NCI-H187 (cell line): ENCODE results near the gene ABCA12.

Experiments used
- DNase-seq, 2 experiments: peaks; one replicate each; lab custom pipeline; 2025; lab: John Stamatoyannopoulos, UW

ABCA12 gene

DNA sequence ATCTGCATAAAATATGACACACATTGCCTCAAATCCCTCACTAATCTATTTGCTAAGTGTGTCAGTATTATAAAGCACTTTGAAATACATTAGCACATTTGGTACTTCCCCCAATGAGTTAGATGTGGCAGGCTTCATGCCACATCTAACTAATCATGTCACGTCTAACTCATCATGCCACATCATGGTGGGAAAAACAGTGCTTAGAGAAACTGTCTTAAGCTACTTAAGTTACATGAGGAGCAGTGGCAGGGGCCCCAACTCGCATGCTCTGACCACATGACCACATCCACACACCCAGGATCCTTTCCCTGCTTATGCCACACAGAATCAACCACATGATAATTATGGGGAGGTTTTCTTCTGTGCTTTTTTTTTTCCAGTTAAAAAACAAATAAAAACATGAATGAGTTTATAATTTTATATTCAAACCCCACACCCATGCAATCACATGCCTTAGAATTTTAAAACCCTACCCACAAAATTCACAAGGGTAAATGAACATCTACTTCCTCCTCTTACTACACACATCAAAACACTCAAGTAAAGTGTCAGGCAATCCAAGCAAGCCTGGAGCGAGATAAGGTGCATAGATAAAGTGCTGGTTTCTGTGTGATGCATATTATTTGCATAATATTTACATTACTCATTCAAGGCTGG is 1.6 kb downstream of the ABCA12 start:
- no peak for DNase-seq

DNA sequence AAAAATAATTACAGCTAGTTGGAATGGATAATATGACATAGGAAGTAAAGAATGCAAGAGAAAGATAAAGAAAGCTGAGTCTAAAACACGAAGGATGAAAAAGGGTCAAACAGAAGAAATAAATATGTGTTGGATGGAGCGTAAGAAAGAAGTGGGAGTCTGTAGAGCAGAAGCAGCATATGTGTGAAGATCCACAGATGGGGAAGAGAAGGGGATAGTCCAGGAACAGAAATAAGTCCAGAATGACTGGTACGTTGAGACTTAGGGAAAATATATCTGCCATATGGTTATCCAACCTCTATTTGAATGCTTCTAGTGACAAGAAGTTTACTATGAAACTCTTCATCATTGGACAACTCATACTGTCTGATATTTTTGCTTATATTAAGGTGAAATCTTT is 18.0 kb downstream of the ABCA12 start:
- no peak for DNase-seq

DNA sequence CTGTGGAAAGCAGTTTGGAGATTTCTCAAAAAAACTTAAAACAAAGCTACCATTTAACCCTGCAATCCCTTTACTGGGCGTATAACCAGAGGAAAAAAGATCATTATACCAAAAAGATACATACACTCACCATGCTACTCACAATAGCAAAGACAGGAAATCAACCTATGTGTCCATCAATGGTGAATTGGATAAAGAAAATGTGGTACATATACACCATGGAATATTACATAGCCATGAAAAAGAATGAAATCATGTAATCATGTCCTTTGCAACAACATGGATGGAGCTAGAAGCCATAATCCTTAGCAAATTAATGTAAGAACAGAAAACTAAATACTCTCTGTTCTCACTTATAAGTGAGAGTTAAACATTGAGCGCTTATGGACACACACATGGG is 18.6 kb downstream of the ABCA12 start:
- DNase-seq = no peak

DNA sequence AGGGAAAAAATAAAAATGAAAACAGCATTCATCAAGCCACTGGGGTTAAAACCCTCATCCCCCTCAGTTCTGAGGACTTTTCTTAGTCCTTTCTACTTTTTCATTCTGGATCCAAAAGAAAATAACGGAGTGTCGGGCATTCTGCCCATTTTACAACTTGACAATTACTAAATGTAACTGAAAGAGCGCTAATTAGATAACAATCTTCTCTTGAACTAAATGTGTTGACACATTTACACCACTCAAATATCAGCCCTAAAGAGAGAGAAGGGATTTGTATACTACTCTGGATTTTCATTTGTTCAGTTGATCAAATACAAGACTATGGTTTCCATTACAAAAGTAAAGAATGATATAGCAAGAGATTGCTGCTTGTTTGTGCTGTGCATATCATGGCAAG is 27.5 kb downstream of the ABCA12 start:
- no peak for DNase-seq

DNA sequence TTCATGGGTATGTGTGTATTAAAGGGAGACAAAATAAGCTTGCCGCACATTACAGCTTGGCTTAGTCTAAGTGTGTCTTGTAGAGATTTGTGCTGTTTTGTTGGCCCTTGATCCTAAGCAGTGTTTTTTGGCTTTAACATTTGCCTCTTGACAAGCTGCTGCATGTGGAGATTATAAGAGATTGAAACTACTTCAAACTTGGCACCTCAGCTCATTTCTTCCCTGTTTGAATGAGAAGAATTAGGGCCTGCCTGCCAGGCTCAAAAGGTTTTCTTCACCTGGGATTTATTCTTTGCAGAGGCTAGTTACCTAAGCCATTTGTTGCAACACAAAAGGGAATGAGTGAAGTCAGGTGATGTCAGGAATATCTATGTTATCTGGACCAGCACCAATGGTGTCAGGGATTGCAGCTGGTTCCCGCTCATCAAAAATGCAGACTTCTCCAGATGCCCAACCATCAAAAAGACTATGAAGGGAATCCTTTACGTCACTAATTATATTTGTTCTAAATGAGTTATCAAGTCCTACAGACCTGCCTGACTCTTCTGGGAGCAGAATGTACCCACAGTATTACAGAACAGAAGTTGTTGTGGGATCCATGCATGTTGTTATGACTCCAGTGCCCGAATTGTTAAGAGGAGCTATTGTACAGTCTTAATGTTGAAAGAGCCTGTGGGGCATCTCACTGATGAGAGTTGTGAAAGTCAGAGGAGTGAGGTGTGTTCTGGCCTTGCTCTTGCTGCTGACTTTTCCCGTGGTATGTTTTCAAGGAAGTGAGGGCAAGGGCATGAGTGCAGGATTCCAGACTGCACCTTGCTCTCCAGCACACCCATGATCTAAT is 31.0 kb downstream of the ABCA12 start:
- DNase-seq = no peak

DNA sequence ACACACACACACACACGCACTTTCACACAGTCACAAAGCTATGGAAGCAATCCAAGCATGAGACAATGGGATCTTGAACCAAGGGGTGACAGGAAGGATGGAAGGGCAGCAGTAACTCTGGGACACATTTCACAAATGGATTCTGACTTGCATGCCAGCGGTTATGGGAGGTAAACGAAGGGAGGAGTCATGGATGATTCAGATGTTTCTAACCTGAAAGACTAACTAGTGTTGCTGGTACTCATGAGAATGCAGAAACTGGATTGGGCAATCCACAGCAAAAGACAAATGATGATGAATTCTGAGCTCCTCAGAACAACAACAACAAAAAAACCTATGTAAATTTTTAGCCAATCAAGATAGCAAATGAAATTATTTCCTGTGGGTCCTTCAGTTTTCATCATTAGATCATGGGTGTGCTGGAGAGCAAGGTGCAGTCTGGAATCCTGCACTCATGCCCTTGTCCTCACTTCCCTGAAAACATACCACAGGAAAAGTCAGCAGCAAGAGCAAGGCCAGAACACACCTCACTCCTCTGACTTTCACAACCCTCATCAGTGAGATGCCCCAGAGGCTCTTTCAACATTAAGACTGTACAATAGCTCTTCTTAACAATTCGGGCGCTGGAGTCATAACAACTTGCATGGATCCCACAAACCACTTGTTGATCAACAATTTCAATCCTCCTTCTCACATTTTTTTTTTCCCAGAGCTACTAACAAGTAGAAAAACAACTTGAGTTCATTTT is 32.6 kb downstream of the ABCA12 start:
- DNase-seq = no peak

DNA sequence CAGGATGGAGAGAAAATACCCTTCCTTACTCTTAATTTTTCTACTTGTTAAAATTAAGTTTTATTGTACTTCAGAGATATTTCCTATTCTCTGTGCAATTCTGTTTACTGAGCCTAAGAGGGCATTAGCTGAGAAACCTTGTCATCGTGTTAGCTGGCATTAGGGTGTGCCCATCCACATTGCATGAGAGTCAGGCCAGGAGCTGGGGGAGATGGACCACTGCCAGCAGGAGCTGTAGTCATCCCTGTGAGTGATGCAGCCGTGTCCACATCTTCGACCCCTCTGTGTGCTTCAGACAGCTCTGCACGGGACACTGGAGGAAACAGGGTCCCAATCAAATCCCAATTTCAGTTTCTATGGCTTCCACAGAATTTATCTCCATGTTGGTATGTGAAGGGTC is 34.2 kb downstream of the ABCA12 start:
- DNase-seq = no peak

DNA sequence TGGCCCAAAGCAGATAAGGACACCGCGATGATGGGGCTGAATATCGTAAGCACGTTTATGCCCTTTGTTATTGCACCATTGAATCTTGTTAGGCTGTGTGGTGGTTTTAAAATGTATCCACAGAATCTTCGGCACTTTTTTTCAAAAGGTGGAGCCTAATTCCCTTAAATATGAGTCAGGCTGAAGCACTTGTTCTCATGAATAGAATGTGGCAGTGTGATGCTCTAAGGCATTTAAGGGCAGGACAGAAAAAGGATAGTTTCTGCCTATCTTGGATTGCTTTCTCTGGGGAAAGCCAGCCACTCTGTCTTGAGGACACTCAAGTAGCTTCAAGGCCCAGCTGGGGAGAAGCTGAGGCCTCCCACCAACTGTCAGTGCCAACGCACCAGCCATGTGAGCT is 39.6 kb downstream of the ABCA12 start:
- no peak for DNase-seq

DNA sequence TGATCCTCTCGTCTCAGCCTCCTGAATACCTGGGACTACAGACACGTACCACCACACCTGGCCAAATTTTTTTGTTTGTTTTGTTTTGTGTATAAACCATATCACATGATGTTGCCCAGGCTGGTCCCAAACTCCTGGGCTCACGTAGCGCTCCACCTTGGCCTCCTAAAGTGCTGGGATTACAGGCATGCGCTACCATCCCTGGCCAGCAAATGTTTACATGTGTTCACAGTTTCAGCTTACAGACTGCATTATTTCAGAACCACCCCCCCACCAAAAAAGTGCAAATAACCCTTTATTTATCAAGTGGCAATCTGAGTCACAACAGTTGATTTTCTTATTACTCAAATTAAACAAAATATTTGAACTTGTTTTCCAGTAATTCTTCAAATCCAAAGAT is 54.3 kb downstream of the ABCA12 start:
- DNase-seq = no peak

DNA sequence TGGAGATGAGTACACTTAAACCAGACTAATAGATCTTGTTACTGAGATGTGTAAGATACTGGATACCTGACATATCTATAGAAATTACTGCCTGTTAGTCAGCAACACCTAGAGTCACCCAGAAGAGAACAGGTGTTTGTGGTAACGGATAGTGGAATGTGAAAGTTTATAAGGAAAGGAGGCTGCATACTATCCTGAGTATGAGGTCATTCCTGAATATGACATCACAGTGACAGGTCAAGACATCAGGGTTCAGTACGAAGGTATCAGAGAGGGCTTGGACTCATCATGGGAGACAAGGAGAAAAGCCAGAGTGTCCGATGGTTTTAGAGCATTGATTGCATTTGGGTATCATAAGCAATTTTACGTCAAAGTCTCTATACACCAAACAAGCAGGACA is 55.3 kb downstream of the ABCA12 start:
- DNase-seq = no peak

DNA sequence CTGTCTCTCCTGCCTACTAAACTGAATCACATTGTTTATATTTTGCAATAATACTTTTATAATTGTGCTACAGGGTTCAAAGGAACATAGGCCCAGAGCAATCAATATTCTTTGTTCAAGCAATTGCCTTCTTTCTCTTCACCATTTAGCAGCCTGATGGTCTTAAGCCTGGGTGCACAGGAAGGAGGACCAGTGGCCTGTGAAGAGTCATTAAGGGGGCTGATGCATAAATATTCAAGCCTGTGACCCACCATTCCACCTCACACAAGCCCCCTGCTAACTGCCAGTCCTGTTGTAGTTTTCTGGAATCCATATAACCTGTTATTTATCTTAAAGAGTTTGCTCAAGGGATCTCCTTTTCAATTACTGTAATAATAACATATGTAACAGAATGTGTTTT is 56.0 kb downstream of the ABCA12 start:
- DNase-seq = no peak

DNA sequence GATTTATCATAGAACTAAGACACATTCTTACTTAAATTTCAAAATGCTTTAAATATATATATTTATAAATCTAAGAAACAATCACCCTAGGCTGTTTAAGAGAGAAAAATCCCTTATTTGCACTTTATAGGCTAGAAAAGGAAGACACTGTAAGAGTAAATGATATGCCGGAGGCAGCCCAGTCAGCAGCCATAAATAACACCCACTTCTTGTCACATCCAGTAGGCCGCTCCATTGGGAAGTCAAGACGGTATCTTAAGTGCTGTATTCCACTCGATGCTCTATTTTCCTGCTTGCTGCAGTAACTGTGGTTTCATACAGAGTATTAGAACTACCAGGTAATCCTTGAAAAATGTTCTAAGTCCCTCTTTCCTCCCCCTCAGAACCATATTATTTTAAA is 57.9 kb downstream of the ABCA12 start:
- DNase-seq = peak; percentile 29 to 44

DNA sequence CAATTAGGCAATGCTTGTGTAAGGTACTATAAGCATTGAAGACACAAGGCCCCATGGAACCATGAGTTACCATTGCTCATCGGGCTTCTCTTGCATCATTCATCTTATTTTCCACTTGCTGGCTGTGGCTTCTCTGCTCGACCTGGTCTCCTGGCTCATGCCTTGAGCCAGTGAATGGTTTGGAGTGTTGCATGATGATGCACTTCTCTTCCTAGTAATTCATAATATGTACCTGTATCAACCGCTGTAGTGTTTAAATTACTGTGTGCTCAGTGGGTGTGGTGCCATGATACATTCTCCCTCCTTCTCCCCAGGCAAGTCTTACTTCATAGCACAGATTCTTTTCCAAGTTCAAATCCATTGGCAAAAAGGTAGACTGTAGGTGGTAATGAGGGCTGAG is 66.8 kb downstream of the ABCA12 start:
- DNase-seq = no peak

DNA sequence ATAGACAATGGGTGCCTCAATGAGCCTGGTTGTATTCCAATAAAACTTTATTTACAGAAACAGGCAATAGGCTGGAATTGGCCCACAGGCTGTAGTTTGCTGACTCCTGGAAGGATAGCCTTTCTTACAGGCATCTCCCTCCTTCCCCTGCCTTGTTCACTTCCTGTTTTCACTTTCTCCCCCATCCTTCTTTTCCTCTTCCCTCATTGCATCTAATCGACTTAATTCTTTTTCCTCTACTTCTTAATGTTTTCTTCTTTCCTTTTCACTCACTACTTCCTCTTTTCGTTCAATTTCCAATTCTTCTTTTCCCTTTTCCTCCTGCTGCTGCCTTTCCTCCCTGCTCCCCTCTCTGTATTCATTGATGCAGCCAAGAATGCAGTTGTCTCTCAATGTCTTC is 70.0 kb downstream of the ABCA12 start:
- DNase-seq = no peak

DNA sequence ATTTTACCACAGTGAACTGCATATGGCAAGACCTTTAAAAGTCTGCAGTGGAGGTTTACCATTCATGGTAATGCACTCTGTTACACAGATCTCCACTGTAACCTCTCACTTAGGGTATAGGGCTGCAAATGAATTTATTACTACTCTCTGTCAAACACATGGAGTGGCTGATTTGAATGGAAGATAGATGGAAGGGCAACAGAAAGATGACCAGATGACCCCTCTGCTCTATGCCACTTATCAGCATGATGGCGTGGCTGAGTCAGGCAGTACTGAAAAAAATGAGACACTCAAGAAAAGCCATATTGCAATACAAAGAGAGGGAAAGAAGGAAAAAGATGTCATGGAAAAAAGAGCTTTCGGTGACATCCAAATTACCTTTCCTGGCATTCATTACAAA is 72.3 kb downstream of the ABCA12 start:
- no peak for DNase-seq

DNA sequence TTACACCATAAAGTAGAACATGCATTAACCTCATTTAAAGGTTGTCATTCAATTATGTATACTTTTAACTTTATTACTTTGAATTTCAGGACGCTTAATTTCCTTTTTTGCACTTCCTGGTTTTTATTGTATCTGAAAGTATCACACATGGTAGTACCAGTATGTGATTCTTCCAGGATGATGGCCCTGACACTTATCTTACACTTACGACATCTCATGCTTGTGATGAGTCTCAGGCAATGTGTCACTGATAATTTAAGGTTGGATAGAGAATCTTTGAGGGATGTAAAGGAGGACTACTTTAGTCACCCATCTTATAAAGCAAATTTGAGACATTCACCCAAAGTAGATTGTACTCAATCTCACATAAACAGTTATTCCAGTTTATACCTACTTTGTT is 74.9 kb downstream of the ABCA12 start:
- no peak for DNase-seq

DNA sequence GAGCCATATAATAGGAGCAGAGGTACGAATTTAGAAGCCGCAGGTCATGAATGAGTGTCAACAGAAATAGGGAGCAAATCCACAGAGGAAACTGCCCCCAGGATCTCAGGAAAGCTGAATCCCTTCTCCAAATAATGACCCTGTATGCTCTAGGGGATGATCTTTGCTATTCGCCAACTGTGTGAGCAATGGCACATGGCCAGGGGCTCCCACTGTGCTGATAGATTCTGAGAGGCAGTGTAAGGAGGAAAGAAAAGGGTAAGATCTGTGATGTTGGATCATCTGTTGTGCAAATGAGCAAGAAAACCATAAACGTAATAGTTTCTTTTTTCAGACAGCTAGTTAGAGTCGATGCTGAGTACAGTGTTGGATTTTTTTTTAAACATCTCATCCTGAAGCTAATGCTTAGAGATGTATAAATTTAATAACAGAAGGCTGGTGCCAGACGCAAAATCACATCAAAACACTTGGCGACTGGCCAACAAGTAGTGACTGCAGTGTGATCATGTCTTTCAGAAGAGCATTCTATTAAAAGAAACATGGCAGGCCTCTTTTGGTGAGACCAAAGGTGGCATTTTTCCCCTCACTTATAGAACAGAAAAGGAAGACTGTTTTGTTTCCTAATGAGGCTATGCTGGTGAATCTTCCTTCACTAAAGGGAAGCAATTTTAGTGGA is 77.4 kb downstream of the ABCA12 start:
- no peak for DNase-seq

DNA sequence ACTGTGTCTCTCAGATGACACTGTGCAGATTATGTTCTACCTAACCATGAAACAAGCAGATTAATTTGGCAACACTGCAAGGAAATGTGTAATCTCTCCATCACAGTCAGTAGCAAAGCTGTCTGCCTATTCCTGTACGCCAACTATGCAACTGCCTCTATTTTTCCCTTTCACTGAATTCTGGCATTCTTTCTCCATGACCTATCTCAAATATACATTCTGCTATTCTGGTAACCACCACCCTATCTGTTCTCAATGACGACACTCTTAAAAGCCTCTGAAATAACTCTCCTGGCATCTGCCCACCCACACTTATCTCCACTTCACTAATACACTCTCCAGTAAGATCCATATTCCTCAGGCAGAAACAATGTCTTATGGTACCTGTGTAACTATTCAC is 78.7 kb downstream of the ABCA12 start:
- DNase-seq = no peak

DNA sequence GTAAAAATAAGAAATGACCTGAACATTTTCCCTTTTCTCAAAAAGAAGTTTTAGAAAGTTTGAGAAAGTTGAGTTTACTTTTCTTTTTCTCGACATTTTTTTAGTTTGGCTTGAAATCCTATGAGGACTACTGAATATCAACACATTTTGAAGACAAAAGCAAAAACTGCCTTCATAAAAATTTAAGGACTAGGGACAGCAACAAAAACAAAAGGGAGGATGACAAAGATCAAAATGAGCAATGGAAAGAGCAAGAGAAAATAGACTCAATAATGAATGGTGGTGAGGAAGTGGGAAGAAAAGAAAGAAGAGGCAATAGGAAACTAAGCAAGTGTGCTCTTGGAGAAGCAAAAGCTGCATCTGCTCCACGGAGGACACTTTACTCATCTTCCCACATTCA is 82.5 kb downstream of the ABCA12 start:
- DNase-seq = no peak

DNA sequence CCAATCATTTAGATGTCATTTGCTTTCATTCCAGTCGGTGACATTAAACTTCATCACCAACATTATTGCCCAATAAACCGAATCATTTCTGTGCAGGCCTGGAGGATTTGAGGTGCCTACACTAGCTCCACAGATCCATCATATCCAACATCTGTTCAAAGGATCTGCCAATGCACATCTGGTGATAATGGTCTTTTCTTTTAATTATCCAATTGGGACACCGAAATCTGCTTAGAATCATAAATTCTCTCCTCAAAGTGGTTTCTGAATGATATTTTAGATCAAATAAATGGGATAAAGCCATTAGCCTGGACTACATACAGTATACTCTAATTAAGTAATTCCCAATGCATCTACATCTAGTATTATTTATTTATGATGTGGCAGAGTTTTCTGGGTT is 85.6 kb downstream of the ABCA12 start:
- no peak for DNase-seq

DNA sequence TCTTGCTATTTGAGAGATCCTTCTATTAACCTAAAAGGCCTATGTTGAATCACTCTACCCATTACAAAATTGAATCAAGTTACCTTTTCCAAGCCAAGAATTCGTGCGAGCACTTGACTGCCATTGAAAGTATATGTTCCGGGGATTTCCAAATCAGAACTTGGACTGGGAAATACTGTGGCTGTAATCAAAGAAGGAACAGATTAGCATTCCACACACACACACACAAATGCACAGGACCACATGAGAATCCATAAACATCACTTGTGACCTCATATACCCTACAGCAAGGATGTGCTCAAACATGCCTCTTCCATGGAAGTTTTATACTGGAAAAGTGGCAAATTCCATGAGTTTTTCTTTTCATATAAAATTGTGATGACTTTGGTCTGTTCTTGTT is 86.0 kb downstream of the ABCA12 start:
- no peak for DNase-seq

DNA sequence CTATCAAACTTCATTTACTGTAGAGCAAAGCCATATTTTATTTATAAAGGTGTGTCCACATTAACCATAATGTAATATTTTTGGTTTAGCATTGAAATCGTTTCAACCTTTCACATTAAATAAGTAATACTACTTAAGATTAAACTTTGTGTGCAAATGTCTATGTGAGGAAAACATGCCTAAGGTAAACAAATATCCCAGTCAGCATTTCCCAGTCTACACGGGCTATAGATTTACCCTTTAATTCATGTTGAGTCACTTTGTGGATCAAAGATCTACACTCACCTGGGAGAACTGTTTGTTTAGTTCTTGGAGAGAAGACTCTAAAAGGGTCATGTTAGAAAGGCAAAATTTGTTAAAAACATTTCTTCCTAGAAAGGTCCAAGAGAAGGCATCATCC is 89.1 kb downstream of the ABCA12 start:
- DNase-seq = no peak

DNA sequence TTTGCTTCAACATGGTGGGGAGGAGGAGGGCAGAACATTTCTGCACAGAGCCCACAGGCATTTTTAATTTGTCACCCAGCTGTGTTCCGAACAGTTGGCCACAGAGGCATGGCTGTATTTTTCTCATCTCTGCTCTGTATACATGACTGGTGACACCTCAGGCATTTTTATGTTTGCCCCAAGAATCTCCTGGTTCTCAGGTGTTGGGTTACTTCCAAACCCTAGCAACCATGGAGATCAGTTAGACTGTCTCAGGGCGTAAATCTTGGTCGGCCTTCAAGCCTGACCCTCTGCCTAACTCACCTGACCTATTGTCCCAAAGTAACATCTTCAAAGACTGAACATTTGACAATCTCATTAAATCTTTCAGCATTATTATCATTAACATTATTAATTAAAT is 100.0 kb downstream of the ABCA12 start:
- no peak for DNase-seq
